CD14-positive monocyte (primary cell): ENCODE measurements around the gene PSEN2. TPM values are rescaled to one million over a fixed set of nuclear protein-coding genes. Genes with fewer than 3 reads are reported as not detected.
A peak's percentile ranks its signal among the peaks of the same experiment; 100 is the strongest.

Experiments used
- DNase-seq, 3 donors: peaks; one replicate each; pipeline ENCODE4 v3.0.0-alpha.2; 2011 to 2022
- H2AFZ ChIP-seq: 2 replicates; pipeline ENCODE4 v1.6.0; 2012; ENCODE audit warnings: mild to moderate bottlenecking, low read depth, low read length, inconsistent platforms; ENCODE audit not compliant: insufficient read depth, poor library complexity, severe bottlenecking
- H3K27ac ChIP-seq, 2 donors: 1 replicate in 1 of 2; 2 replicates in 1 of 2; pipeline ENCODE4 v1.5.1; 2012 to 2013; ENCODE audit warnings: low read length in 2 of 2, control low read depth in 1 of 2, inconsistent platforms in 1 of 2, low read depth in 1 of 2, mild to moderate bottlenecking in 1 of 2
- H3K27me3 ChIP-seq, 2 donors: one replicate each; pipeline versions ENCODE4 v1.6.0 to v1.6.1; 2011 to 2013; ENCODE audit warnings: low read length in 2 of 2; ENCODE audit not compliant: control insufficient read depth in 2 of 2, insufficient read depth in 2 of 2
- H3K36me3 ChIP-seq, 2 donors: replicated peaks in 1 of 2; 1 replicate in 1 of 2; 2 replicates in 1 of 2; pipeline versions ENCODE4 v1.5.1 to v1.6.1; 2012 to 2013; ENCODE audit warnings: low read length in 2 of 2, control low read depth in 1 of 2, inconsistent platforms in 1 of 2, mild to moderate bottlenecking in 1 of 2; ENCODE audit not compliant: insufficient read depth in 2 of 2, control insufficient read depth in 1 of 2
- H3K4me1 ChIP-seq, 2 donors: 1 replicate in 1 of 2; 2 replicates in 1 of 2; pipeline versions ENCODE4 v1.5.1 to v1.6.1; 2012 to 2013; ENCODE audit warnings: low read length in 2 of 2, control low read depth in 1 of 2, inconsistent platforms in 1 of 2, mild to moderate bottlenecking in 1 of 2, moderate library complexity in 1 of 2; ENCODE audit not compliant: insufficient read depth in 2 of 2, control insufficient read depth in 1 of 2
- H3K4me2 ChIP-seq: replicated peaks from 2 replicates; pipeline ENCODE3; 2012; ENCODE audit warnings: low read length, moderate library complexity, mild to moderate bottlenecking; ENCODE audit not compliant: poor library complexity, severe bottlenecking; ENCODE audit errors: extremely low read depth
- H3K4me3 ChIP-seq, 3 experiments: fragments of 200-600 bp in 1 of 3; sonication (generic) in 1 of 3; replicated peaks in 1 of 3; 1 replicate in 2 of 3; 2 replicates in 1 of 3; pipeline ENCODE4 v1.5.1; 2011 to 2013; ENCODE audit warnings: low read length in 3 of 3, mild to moderate bottlenecking in 3 of 3, control low read depth in 2 of 3, low read depth in 2 of 3, inconsistent platforms in 1 of 3, moderate library complexity in 1 of 3
- H3K79me2 ChIP-seq: 2 replicates; pipeline ENCODE4 v1.6.0; 2012; ENCODE audit warnings: mild to moderate bottlenecking, control low read depth, inconsistent platforms, low read length, moderate library complexity; ENCODE audit not compliant: insufficient read depth
- H3K9ac ChIP-seq: 2 replicates; pipeline ENCODE4 v1.6.0; 2017; ENCODE audit warnings: low read length, mild to moderate bottlenecking; ENCODE audit not compliant: insufficient read depth, poor library complexity, severe bottlenecking
- H3K9me3 ChIP-seq, 2 donors: replicated peaks in 1 of 2; 1 replicate in 1 of 2; 2 replicates in 1 of 2; pipeline versions ENCODE4 v1.5.1 to v1.6.1; 2012 to 2013; ENCODE audit warnings: low read length in 2 of 2, control low read depth in 1 of 2; ENCODE audit not compliant: control insufficient read depth in 1 of 2, insufficient read depth in 1 of 2
- H4K20me1 ChIP-seq: 2 replicates; pipeline ENCODE4 v1.6.0; 2012; ENCODE audit warnings: mild to moderate bottlenecking, low read length, control low read depth, moderate library complexity; ENCODE audit not compliant: insufficient read depth
- H3K27ac Mint-ChIP-seq, 7 donors: one replicate each; pipeline ENCODE4 v1.8.0; 2020; ENCODE audit warnings: mild to moderate bottlenecking in 7 of 7, mixed read lengths in 7 of 7, moderate library complexity in 6 of 7, inconsistent platforms in 2 of 7
- H3K27me3 Mint-ChIP-seq, 3 donors: one replicate each; pipeline ENCODE4 v1.8.0; 2021 to 2022; ENCODE audit warnings: low read depth in 3 of 3, mild to moderate bottlenecking in 3 of 3, mixed read lengths in 3 of 3, moderate library complexity in 3 of 3, inconsistent platforms in 1 of 3
- H3K36me3 Mint-ChIP-seq, 2 donors: one replicate each; pipeline ENCODE4 v1.8.0; 2020; ENCODE audit warnings: mixed read lengths in 2 of 2, inconsistent platforms in 1 of 2, mild to moderate bottlenecking in 1 of 2
- H3K4me1 Mint-ChIP-seq: one replicate; pipeline ENCODE4 v1.8.0; 2020; ENCODE audit warnings: mild to moderate bottlenecking, mixed read lengths
- H3K4me3 Mint-ChIP-seq, 2 donors: one replicate each; pipeline ENCODE4 v1.8.0; 2020; ENCODE audit warnings: mild to moderate bottlenecking in 2 of 2, mixed read lengths in 2 of 2, moderate library complexity in 1 of 2
- H3K9me3 Mint-ChIP-seq, 7 donors: one replicate each; pipeline ENCODE4 v1.8.0; 2020 to 2022; ENCODE audit warnings: mixed read lengths in 7 of 7, mild to moderate bottlenecking in 6 of 7, moderate library complexity in 6 of 7, inconsistent platforms in 2 of 7
- WGBS: methylation state at CpG from one replicate; pipeline ENCODE4 v1.1.5; 2013; ENCODE audit warnings: missing lambda C conversion rate; ENCODE audit not compliant: insufficient coverage; 5-methylcytosine and 5-hydroxymethylcytosine counted together
- intact Hi-C, 2 donors: fragments of 100-400 bp; cut with micrococcal nuclease; formaldehyde crosslinking; loops; one replicate each; pipeline versions ENCODE4 v1.15.0 to v1.15.1; 2023
- polyA plus RNA-seq, 3 donors: library from polyadenylated mRNA; depleted of rRNA in 1 of 3; unstranded in 2 of 3; stranded (reverse) in 1 of 3; fragments of 300-500 nt in 2 of 3; fragments of >200 nt in 1 of 3; fragmentation: Illumina TruSeq in 2 of 3; gene quantifications; 1 replicate in 2 of 3; 2 replicates in 1 of 3; pipeline ENCODE4 v1.2.3, GENCODE V29; 2012 to 2021
- TF ChIP-seq, protein P1 (sequence below): fragments of 200-600 bp; IDR thresholded peaks from one replicate; pipeline ENCODE4 v1.8.0; 2022; ENCODE audit warnings: antibody characterized with exemption, mild to moderate bottlenecking

The PSEN2 gene
- polyA plus RNA-seq, 3 donors = 8.9 to 11.8 (median 11.4) TPM

DNA sequence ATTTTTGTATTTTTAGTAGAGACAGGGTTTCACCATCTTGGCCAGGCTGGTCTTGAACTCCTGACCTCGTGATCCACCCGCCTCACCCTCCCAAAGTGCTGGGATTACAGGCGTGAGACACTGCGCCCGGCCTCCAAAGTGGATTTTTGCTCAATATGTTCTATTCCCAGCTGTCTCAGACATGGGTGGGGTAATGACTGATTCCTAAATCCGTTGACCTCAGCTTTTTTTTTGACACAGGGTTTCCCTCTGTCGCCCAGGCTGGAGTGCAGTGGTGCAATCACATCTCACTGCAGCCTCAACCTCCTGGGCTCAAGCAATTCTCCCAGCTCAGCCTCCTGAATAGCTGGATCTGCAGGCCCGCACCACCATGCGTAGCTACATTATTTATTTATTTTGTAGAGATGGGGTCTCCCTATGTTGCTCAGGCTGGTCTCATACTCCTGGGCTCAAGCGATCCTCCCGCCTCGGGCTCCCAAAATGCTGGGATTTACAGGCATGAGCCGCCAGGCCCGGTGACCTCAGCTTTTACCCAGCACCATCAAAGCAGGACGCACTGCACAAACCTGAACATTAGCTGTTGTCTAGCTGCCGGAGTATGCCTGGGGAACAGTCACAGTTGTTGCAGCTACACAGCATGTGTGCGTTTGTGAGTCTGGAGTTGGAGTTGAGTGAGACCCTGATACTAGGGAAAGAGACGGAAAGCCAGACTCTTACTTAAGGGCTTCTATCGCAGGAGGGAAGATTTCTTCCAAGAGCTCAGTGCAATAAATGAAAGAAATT, 43.7 kb upstream of the PSEN2 start:
- peaks cover 18% of the 10 kb centered on the region for H3K4me1 Mint-ChIP-seq

DNA sequence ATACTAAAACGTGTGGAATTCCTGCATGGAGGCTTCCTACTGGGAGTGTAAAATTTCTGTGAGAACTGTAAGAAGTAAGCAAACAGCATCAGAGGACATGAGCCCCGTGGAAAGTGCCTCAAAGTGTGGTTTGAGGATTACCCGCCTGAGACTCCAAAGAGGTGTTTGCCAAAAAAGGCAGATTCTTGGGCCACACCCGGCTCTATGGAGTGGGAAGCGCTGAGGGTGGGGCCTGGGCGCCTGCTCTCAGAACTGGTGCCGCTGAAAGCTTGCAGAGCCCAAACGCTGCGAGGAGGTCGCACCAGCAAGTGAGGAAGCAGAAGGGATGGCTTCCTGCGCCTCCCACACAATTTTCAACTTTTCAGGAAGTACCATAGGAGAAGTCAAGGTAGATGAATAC, 43.0 kb upstream of the PSEN2 start:
- intact Hi-C loops = loop anchor here (10.0 kb wide), 2 partner anchors 73 to 93 kb away; partner anchors contain the start of gene ITPKB (in 1 of the 2)
- Mint-ChIP-seq H3K27me3 (peaks cover 0 to 1% (median 0%) of the 10 kb centered on the region in 3 donors), H3K4me1 (peaks cover 18% of the 10 kb centered on the region), H3K9me3 (no peaks in the 10 kb centered on the region), H3K27ac (peak overlapping the region; percentile 68 to 94 (median 87)), H3K36me3 (no peaks in the 10 kb centered on the region), H3K4me3 (peak overlapping the region; percentile 67 to 86)
- peak overlapping the region; percentile 76 for H3K4me2 ChIP-seq
- TF ChIP-seq, protein P1, sequence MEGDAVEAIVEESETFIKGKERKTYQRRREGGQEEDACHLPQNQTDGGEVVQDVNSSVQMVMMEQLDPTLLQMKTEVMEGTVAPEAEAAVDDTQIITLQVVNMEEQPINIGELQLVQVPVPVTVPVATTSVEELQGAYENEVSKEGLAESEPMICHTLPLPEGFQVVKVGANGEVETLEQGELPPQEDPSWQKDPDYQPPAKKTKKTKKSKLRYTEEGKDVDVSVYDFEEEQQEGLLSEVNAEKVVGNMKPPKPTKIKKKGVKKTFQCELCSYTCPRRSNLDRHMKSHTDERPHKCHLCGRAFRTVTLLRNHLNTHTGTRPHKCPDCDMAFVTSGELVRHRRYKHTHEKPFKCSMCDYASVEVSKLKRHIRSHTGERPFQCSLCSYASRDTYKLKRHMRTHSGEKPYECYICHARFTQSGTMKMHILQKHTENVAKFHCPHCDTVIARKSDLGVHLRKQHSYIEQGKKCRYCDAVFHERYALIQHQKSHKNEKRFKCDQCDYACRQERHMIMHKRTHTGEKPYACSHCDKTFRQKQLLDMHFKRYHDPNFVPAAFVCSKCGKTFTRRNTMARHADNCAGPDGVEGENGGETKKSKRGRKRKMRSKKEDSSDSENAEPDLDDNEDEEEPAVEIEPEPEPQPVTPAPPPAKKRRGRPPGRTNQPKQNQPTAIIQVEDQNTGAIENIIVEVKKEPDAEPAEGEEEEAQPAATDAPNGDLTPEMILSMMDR = no peak
- H3K27ac ChIP-seq = peak overlapping the region in 1 of 2 donors; percentile 87
- peak in 2 of 3 donors; percentile 31 to 39 for DNase-seq
- H3K27me3 ChIP-seq = no peaks in the 10 kb centered on the region
- peaks cover 10 to 13% of the 10 kb centered on the region in 2 donors for H3K4me1 ChIP-seq
- peak overlapping the region; percentile 93 for H2AFZ ChIP-seq
- no peaks in the 10 kb centered on the region for H4K20me1 ChIP-seq
- H3K9ac ChIP-seq = peak overlapping the region; percentile 80
- no peaks in the 10 kb centered on the region for H3K36me3 ChIP-seq
- WGBS = 43% methylated on average over 5 of the region's 11 CpGs
- H3K9me3 ChIP-seq = no peaks in the 10 kb centered on the region
- H3K79me2 ChIP-seq = no peaks in the 10 kb centered on the region
- H3K4me3 ChIP-seq = peak overlapping the region in 2 of 3 experiments; percentile 33 to 71

More for the DNA sequence above, 43.7 kb upstream of the PSEN2 start:
- Histone ChIP-seq H3K4me3 (no peak overlapping the region), H3K27me3 (no peaks in the 10 kb centered on the region), H3K4me2 (no peak overlapping the region), H3K79me2 (no peaks in the 10 kb centered on the region), H3K27ac (no peak overlapping the region), H3K9ac (no peak overlapping the region), H2AFZ (peak overlapping the region; percentile 93), H3K9me3 (no peaks in the 10 kb centered on the region), H4K20me1 (no peaks in the 10 kb centered on the region), H3K4me1 (peaks cover 10 to 13% of the 10 kb centered on the region in 2 donors), H3K36me3 (no peaks in the 10 kb centered on the region)
- WGBS = 88% methylated on average over 13 of the region's 19 CpGs
- no peaks in the 10 kb centered on the region for H3K36me3 Mint-ChIP-seq
- no peak overlapping the region for H3K4me3 Mint-ChIP-seq
- H3K27me3 Mint-ChIP-seq = peaks cover 0 to 1% (median 0%) of the 10 kb centered on the region in 3 donors
- intact Hi-C loops = loop anchor here (10.0 kb wide), 2 partner anchors 72 to 92 kb away; partner anchors contain the start of gene ITPKB (in 1 of the 2)
- TF ChIP-seq, protein P1 = no peak
- no peak for DNase-seq
- peak overlapping the region in 2 of 7 donors; percentile 65 to 87 for H3K27ac Mint-ChIP-seq
- H3K9me3 Mint-ChIP-seq = no peaks in the 10 kb centered on the region
